ENCODE measurements around the gene TUBA1B.

DNA sequence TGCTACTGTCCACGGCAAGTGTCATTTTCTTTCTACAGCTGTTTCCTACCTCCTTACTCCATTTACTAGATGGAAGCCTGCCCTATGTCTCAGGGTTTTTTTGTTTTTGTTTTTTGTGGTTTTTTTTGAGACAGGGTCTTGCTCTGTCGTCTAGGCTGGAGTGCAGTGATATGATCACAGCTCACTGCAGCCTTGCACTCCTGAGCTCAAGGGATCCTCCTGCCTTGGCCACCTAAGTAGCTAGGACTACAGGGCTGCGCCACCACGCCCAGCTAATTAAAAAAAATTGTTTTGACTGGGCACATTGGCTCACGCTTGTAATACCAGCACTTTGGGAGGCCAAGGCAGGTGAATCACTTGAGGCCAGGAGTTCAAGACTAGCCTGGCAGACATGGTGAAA, 43.0 kb upstream of the TUBA1B start:
- TF ChIP-seq, protein P1, sequence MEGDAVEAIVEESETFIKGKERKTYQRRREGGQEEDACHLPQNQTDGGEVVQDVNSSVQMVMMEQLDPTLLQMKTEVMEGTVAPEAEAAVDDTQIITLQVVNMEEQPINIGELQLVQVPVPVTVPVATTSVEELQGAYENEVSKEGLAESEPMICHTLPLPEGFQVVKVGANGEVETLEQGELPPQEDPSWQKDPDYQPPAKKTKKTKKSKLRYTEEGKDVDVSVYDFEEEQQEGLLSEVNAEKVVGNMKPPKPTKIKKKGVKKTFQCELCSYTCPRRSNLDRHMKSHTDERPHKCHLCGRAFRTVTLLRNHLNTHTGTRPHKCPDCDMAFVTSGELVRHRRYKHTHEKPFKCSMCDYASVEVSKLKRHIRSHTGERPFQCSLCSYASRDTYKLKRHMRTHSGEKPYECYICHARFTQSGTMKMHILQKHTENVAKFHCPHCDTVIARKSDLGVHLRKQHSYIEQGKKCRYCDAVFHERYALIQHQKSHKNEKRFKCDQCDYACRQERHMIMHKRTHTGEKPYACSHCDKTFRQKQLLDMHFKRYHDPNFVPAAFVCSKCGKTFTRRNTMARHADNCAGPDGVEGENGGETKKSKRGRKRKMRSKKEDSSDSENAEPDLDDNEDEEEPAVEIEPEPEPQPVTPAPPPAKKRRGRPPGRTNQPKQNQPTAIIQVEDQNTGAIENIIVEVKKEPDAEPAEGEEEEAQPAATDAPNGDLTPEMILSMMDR (conservative IDR thresholded peaks at IDR 0.05; ENCODE audit: low read depth, low read length): no peak
- TF ChIP-seq EZH2 (IDR thresholded peaks at IDR 0.05; ENCODE audit: borderline replicate concordance, low read depth, low read length, poor library complexity, severe bottlenecking): no peak
